Neural progenitor cell (in vitro differentiated cells): ENCODE results near the gene RAB27A.

Source experiments
- CTCF ChIP-seq: fragments of 200-600 bp; sonication (generic); IDR thresholded peaks from 2 replicates; pipeline ENCODE4 v1.5.1; 2017; ENCODE audit warnings: antibody characterized with exemption, mild to moderate bottlenecking
- EZH2 ChIP-seq: fragments of 200-600 bp; sonication (generic); IDR thresholded peaks from 2 replicates; pipeline ENCODE4 v1.6.1; 2017; ENCODE audit warnings: antibody characterized with exemption, mild to moderate bottlenecking, moderate library complexity
- EZH2phosphoT487 ChIP-seq: fragments of 200-600 bp; sonication (generic); IDR thresholded peaks from 2 replicates; pipeline ENCODE4 v1.6.1; 2017; ENCODE audit warnings: antibody characterized with exemption

- no peak for TF ChIP-seq CTCF
- no peak for TF ChIP-seq EZH2
- no peak for TF ChIP-seq EZH2phosphoT487
These were observed 32.9 kb upstream of the RAB27A start for GRCh38 chr15:55322467-55322866.
